A673 (cell line): Measurements from ENCODE around the gene CAMKK2. TPM values are rescaled to one million over a fixed set of nuclear protein-coding genes. Genes with fewer than 3 reads are reported as not detected.

ENCODE experiments used
- BruUV-seq: library from RNA; stranded (reverse); fragments of 400-500 nt; replicated peaks from 2 replicates; lab custom pipeline; 2021; lab: Mats Ljungman, UMichigan
- CTCF ChIA-PET: fragments of 300-600 bp; sonication (Branson Sonifier 250); formaldehyde crosslinking; loops from one replicate; lab custom pipeline; 2022; ENCODE audit warnings: antibody characterized with exemption; lab: Charles Lee
- POLR2A ChIA-PET: fragments of 300-600 bp; sonication (Branson Sonifier 250); formaldehyde crosslinking; loops from one replicate; lab custom pipeline; 2022; ENCODE audit warnings: antibody characterized with exemption; ENCODE audit not compliant: low non-redundant PET; lab: Charles Lee
- DNase-seq: peaks from one replicate; pipeline ENCODE4 v3.0.0-alpha.2; 2015; ENCODE audit warnings: low spot score
- H3K27ac ChIP-seq: fragments of 200-600 bp; sonication (generic); 2 replicates; pipeline ENCODE4 v1.5.1; 2016; ENCODE audit warnings: mixed run types, low read depth, mild to moderate bottlenecking, mixed read lengths, antibody characterized with exemption, low read length; ENCODE audit not compliant: poor library complexity, severe bottlenecking
- H3K27me3 ChIP-seq: fragments of 200-600 bp; sonication (generic); replicated peaks from 2 replicates; pipeline ENCODE4 v1.6.1; 2017; ENCODE audit warnings: mixed run types, low read depth, mild to moderate bottlenecking, mixed read lengths, antibody characterized with exemption, low read length; ENCODE audit not compliant: insufficient read depth, poor library complexity
- H3K36me3 ChIP-seq: fragments of 200-600 bp; sonication (generic); 2 replicates; pipeline ENCODE4 v1.6.1; 2016; ENCODE audit warnings: mixed run types, mild to moderate bottlenecking, mixed read lengths, antibody characterized with exemption, low read length; ENCODE audit not compliant: insufficient read depth, poor library complexity, severe bottlenecking
- H3K4me1 ChIP-seq: fragments of 200-600 bp; sonication (generic); 2 replicates; pipeline ENCODE4 v1.6.1; 2017; ENCODE audit warnings: mixed run types, mild to moderate bottlenecking, mixed read lengths, antibody characterized with exemption, low read length; ENCODE audit not compliant: insufficient read depth, poor library complexity, severe bottlenecking
- H3K4me3 ChIP-seq: fragments of 200-600 bp; sonication (generic); 2 replicates; pipeline ENCODE4 v1.5.1; 2016; ENCODE audit warnings: low read depth, mixed run types, mild to moderate bottlenecking, mixed read lengths, low read length; ENCODE audit not compliant: poor library complexity, severe bottlenecking
- H3K9me3 ChIP-seq: fragments of 200-600 bp; sonication (generic); 2 replicates; pipeline ENCODE4 v1.6.1; 2016; ENCODE audit warnings: mixed run types, low read depth, mild to moderate bottlenecking, mixed read lengths, antibody characterized with exemption, low read length; ENCODE audit not compliant: poor library complexity, severe bottlenecking
- EZH2 ChIP-seq: fragments of 200-600 bp; sonication (generic); IDR thresholded peaks from 2 replicates; pipeline ENCODE4 v1.6.1; 2017; ENCODE audit warnings: borderline replicate concordance, low read depth, mild to moderate bottlenecking, mixed read lengths, antibody characterized with exemption, low read length; ENCODE audit not compliant: poor library complexity, severe bottlenecking
- intact Hi-C: fragments of 100-400 bp; cut with micrococcal nuclease; formaldehyde crosslinking; loops from one replicate; pipeline ENCODE4 v1.10.0; 2022; ENCODE audit not compliant: unreplicated experiment
- total RNA-seq: library from RNA; stranded (reverse); gene quantifications from 2 replicates; pipeline ENCODE4 v1.2.3, GENCODE V29; 2021
- TF ChIP-seq, protein P1 (sequence below): fragments of 300-800, 200-600 bp; sonication (generic); conservative IDR thresholded peaks from 2 replicates; pipeline ENCODE4 v1.5.1; 2017; ENCODE audit warnings: low read depth, mild to moderate bottlenecking, antibody characterized with exemption, low read length, moderate library complexity, mixed read lengths

CAMKK2 gene
- total RNA-seq, 1 experiment from 2014 or later: 33.0 TPM

DNA sequence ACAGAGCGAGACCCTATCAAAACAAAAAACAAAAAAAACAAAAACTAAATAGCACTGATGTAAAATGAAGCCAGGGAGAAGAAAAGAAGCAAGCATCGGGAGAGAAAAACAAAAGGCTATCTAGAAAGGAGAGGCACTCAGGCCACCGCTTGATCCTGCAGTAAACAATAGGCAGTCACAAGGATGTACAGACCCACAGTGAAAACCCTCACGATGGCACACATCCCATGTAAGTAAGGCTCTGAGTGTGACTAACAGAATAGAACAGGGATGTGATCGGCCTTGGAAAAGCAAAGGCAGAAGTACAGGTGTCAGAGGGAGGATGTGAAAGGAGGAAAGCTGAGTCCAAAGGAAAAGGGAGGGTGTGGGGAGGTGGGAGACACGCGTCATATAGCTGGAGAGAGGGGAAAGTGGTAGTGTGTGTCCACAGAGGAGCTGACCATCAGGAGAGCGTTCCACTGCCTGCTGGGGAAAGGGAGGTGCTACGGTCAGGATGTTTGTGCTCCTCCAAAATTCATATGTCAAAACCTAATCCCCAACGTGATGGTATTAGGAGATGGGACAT lies 31.5 kb downstream of the CAMKK2 start:
- CTCF ChIA-PET: no interaction called here
- BruUV-seq: no TSS peak

DNA sequence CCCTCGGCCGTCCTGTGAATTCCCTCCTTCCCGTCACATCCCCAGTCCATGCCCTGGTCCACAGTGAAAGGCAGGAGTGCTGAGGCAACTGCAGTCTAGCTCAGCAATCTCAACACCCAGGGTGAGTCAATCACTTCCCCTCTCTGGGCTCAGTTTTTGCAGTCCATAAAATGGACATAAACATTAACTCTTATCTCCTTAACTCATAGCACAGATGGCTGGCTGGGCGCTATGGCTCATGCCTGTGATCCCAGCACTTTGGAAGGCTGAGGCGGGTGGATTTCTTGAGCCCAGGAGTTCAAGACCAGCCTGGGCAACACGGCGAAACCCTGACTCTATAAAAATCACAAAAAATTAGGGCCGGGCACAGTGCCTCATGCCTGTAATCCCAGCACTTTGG lies 32.4 kb downstream of the CAMKK2 start:
- no peak for DNase-seq
- Histone ChIP-seq H3K27ac (no peak overlapping the region), H3K36me3 (peaks cover 22% of the 10 kb centered on the region), H3K4me1 (no peaks in the 10 kb centered on the region), H3K4me3 (no peak overlapping the region), H3K9me3 (no peaks in the 10 kb centered on the region), H3K27me3 (no peaks in the 10 kb centered on the region)
- intact Hi-C loops: no loop called here
- ChIA-PET CTCF (no interaction called here), POLR2A (no interaction called here)
- no peak for TF ChIP-seq EZH2
- TF ChIP-seq, protein P1, sequence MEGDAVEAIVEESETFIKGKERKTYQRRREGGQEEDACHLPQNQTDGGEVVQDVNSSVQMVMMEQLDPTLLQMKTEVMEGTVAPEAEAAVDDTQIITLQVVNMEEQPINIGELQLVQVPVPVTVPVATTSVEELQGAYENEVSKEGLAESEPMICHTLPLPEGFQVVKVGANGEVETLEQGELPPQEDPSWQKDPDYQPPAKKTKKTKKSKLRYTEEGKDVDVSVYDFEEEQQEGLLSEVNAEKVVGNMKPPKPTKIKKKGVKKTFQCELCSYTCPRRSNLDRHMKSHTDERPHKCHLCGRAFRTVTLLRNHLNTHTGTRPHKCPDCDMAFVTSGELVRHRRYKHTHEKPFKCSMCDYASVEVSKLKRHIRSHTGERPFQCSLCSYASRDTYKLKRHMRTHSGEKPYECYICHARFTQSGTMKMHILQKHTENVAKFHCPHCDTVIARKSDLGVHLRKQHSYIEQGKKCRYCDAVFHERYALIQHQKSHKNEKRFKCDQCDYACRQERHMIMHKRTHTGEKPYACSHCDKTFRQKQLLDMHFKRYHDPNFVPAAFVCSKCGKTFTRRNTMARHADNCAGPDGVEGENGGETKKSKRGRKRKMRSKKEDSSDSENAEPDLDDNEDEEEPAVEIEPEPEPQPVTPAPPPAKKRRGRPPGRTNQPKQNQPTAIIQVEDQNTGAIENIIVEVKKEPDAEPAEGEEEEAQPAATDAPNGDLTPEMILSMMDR: no peak
- BruUV-seq: no TSS peak

More for the DNA sequence above, 31.5 kb downstream of the CAMKK2 start:
- H3K4me1 ChIP-seq: no peaks in the 10 kb centered on the region
- no peak overlapping the region for H3K27ac ChIP-seq
- H3K4me3 ChIP-seq: no peak overlapping the region
- H3K27me3 ChIP-seq: no peaks in the 10 kb centered on the region
- intact Hi-C loops: no loop called here
- no peak for TF ChIP-seq EZH2
- TF ChIP-seq, protein P1: no peak
- DNase-seq: no peak
- peaks cover 24% of the 10 kb centered on the region for H3K36me3 ChIP-seq
- no peaks in the 10 kb centered on the region for H3K9me3 ChIP-seq
- POLR2A ChIA-PET: no interaction called here

DNA sequence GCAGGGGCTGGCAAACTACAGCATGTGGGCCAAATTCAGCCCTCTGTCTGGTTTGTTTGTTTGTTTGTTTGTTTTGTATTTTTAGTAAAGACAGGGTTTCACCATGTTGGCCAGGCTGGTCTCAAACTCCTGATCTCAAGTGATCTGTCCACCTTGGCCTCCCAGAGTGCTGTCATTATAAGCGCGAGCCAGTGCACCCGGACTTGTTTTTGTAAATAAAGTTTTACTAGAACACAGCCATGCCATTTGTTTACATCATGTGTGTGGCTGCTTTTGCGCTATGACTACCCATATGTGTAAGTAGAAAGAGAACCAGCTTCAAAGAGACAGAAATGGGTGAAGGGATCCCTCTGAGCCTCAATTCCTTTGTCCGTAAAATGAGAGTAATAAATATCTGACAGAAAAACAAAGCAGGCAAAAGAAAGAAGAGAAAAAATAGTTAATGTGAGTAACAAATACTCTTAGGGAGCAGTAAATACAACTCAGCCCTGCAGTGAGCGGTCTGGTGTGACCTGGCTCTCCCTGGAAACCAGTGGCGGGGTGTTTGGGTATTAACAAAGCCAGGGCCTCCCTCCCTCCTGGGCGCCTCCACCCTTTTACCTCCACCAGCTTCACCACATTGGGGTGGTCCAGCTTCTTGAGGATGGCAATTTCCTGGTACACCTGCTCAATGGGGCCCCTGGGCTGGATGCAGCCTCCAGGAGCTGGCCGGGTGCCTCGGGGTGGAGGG lies 33.1 kb downstream of the CAMKK2 start:
- H3K36me3 ChIP-seq: peaks cover 18% of the 10 kb centered on the region
- no peak overlapping the region for H3K27ac ChIP-seq
- ChIA-PET CTCF (no interaction called here), POLR2A (no interaction called here)
- no peaks in the 10 kb centered on the region for H3K27me3 ChIP-seq
- TF ChIP-seq EZH2: no peak
- TF ChIP-seq, protein P1: no peak
- DNase-seq: no peak
- no TSS peak for BruUV-seq
- no peak overlapping the region for H3K4me3 ChIP-seq
- no peaks in the 10 kb centered on the region for H3K9me3 ChIP-seq
- intact Hi-C loops: no loop called here
- no peaks in the 10 kb centered on the region for H3K4me1 ChIP-seq
